ENCODE results near the gene CCNA2. TPM values are rescaled to one million over a fixed set of nuclear protein-coding genes. Genes with fewer than 3 reads are reported as not detected.
A peak's percentile ranks its signal among the peaks of the same experiment; 100 is the strongest.

The CCNA2 gene
- polyA plus RNA-seq, 1 donor = 13.8 TPM

DNA sequence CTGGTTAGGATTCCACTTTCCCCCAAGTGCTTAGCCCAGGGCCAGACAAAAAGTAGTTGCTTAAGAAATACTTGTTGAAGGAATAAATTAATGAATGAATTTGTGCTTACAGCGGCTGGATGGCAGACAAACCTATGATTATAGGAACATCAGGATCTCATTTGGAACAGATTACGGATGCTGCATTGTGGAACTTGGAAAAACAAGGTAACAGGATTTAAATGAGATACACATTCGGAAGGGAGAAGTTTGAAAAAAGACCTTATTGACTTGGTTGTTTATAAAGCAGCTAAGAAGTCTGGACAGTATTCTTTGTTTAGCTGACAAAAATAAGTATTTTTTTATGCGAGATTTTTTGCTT lies 22.0 kb downstream of the CCNA2 start:
- DNase-seq (ENCODE audit: low read depth) = no peak

DNA sequence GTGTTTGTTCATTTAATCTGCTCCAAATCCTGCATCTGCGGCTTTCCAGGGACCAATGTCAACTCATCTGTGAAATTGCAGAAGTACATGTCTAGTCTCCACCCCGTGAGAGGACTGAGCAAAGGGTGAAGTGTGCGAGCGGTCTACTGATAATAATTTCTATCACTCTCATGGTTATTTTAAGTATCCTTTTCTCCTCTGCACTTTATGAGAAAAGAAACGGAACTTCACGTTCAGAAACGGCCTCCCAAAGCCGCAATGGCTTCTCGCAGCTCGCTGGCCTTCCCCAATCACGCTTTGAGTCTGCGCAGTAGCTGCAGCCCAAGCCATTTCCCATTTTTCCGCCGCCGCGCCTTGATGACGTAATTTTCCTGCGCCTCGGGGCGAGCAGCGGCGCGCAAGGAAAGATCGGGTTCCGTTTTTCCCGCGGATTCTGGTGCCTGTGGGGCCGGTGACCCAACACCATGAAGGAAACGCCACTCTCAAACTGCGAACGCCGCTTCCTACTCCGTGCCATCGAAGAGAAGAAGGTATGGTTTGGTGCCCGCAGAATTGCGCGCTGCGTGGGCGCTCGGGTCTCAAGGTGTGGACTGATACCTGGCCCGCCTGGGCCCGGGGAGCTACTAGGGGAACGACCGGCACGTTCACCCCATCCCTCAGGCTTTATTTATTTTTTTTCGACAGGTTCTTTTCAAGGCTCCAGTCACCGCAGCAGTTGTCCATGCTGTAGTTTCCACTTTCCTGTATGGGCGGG lies 22.5 kb downstream of the CCNA2 start, which contains the start of gene EXOSC9:
Gene EXOSC9, plus strand, starts transcription at position 363 of the 754 bp plus-strand sequence. Its CDS starts 102 bp downstream, at position 465.
- DNase-seq (ENCODE audit: low read depth) = peak; percentile 91

DNA sequence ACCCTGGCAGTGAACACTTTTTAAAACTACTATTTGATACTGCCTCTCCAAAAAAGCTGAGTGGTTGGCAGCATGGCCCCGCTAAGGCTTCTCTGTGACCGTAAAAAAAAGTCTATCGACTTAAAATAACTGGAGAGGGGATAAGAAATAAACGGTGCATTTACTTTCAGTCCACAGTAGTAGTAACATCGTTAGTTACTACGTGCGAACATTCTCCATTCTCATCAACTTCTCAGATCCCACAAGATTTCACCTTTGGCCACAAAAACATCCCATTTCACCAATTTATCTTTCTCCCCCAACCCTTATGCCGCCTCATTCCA lies 23.1 kb downstream of the CCNA2 start:
- DNase-seq (ENCODE audit: low read depth) = no peak

DNA sequence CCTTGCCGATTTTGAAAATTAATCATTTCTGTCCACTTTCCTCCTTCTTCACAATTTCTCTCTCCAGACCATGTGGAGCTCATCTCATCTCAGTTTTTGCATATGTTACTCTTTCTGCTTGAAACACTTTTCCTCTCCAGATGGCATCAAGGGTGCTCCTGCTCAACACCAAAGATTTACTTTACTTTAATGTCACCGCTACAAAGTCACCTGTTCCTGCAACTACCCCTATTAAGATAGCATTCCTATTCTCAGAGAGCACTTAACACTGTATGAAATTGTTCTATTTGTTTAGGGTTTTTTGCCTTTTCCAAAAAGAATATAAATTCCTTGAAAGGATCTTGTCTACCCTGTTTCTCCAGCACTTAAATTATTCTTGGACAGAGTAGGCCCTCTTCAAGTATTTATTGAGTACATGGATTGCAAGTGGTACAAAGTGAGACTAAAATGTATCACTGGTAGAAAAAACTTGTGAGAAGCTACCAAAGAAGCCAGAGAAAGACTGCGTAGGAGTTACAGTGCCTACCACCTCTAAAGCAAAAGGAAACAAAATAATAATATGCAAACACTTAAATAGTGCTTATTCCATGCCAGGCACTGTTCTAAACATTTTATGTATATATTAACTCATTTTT lies 23.7 kb downstream of the CCNA2 start:
- DNase-seq (ENCODE audit: low read depth) = no peak

DNA sequence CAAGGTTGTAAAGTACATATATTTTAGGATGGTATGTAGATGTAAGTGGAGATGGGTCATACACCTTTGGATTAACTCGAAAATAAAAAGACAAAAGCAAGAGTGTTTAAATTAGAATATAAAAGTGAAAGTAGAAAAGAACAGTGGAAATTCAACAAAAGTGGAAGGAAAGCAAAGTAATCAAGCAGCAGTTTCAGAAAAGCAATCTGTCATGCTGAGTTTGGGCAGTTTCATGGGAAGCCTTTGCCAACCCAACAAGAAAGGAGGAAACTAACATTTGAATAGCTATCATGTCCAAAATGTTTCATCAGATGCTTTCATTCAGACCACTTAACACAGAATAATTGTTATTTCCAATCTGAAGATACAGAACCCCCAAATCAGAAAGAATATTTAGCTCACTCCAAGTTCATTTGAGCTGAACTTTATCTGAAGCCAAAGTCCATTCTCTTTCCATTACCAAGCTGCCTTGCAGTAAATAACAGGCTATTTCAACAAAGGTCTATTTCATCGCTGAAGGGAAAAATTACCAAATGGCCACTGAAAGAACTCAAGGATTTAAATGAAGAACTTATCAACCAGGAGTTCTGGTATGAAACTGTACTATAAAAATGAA lies 24.4 kb downstream of the CCNA2 start:
- DNase-seq (ENCODE audit: low read depth) = no peak

DNA sequence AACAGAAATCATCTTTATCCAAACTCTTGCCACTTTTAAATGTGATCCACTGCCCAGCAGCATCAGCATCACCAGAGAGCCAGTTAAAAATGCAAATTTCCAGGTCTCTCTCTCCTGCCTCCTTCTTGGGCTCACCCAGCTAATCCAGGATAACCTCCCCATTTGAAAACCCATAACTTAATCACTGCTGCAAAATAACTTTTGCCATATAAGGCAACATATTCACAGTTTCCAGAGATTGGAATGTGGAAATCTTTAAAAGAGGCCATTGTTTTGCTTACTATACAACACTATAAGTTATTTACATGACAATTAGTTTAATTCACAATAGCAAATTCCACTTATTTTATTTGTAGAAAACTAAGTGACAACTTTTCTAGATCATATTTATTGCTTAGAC lies 27.4 kb downstream of the CCNA2 start:
- no peak for DNase-seq (ENCODE audit: low read depth)

DNA sequence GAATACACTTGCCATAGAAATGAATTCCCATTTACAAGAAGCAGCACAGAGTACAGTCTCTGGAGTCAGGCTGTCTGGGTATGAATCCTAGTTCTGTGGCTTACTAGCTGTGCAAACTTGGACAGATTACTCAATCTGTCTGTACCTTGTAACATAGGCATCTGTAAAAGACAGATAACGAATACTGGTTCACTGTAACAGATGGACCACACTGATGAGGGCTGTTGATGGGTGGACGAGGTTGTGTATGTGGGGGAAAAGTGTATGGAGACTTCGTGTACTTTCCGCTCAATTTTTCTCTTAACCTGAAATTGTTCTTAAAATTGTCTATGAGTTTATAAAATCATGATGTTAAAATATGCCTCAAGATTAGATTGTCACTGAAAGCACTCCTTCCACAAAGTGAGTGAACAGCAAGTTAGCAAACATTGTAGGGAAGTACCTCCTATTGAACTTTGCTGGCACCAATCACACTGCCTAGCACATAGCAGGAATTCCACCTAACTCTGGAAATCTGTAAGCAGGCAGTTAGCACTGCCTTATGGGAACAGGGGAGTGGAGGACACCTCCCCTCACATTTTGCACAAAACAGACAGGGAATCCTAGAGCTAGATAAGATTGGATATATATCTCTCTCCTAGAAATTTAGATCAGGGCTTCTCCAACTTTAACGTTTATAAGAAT lies 29.0 kb downstream of the CCNA2 start:
- DNase-seq (ENCODE audit: low read depth) = no peak

DNA sequence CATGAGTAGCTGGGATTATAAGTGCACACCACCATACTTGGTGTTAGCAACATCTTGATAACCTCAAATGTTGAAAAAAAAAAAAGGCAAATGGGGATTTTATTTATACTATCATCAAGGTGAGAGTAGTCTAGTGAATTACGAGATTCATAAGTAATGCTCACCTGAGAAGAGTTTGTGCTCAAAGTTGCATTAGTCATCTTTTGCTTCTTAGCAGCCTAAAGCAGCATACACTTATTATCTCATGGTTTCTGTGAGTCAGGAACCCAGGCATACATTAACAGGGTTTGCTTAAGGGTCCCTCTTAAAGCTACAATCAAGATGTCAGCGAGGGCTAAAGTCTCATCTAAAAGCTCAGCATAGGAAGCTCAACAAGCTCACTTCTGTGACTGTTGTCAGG lies 30.7 kb downstream of the CCNA2 start:
- no peak for DNase-seq (ENCODE audit: low read depth)

DNA sequence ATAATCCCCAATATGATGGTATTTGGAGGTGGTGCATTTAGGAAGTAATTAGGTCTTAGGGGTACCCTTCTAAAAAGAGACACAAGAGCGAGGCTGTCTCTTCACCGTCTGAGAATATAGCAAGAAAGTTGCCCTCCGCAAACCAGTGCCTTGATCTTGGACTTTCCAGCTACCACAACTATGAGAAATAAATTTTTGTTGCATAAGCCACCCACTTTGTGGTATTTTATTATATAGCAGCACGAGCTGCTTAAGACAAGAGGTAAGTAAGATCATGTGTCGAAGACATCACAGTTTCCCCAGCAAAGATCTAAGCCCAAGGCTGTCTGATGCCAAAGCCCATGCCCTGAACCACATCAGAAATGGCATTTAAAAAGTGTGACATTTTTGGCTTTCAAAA lies 32.2 kb downstream of the CCNA2 start:
- no peak for DNase-seq (ENCODE audit: low read depth)

DNA sequence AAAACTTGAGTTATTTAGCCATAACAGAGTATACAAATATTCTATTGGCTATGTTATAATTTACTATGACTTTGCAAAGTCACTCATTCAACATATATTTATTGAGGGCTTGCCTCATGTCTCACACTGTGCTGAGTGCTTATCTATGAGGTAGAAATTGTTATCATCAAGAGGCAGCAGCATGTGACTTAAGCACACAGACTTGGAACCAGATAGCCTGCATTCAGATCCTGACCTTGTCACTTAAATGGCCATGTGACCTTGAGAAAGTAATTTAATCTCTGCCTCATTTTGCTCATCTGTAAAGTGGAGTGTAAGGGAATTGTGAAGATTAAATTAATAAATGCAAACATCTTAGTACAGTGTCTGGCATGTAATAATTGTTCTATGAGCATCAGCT lies 32.7 kb downstream of the CCNA2 start:
- DNase-seq (ENCODE audit: low read depth) = no peak

DNA sequence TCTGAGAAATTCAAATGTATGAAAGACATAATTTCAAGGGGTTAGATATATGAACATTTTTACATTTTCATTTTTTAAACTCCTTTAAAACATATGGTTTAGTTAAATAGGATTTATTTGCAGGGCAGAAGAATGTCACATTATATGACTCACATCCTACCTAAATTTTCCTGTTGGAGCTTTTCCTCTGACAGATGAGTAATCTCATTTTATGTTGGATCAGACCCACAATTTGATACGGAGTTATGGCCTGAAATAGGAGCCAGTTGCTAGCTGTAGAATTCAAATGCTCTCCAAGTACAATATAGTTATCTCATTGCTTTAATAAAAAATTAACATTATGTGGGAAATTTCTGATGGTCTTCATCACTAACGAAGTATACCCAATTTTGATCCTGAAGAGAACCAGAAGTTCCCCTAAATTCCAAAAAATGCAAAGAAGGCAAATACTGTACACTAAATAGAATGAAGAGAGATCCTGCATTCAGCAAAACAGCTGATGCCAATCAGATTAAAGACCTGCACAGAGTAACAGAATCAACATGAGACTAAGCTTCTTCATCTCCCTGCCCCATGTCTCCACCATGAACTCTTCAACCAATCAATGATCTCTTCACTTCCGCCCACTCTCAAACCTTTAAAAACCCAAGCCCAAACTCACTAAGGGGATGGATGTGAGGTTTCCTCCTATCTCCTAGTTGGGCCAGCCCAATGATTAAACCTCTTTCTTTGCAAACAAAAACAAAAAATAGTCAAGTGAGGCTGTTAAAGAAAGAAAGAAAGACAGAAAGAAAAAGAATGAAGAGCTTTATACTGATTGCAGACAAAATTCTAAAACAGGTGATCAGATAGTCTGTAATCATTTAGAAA lies 33.5 kb downstream of the CCNA2 start:
- no peak for DNase-seq (ENCODE audit: low read depth)

DNA sequence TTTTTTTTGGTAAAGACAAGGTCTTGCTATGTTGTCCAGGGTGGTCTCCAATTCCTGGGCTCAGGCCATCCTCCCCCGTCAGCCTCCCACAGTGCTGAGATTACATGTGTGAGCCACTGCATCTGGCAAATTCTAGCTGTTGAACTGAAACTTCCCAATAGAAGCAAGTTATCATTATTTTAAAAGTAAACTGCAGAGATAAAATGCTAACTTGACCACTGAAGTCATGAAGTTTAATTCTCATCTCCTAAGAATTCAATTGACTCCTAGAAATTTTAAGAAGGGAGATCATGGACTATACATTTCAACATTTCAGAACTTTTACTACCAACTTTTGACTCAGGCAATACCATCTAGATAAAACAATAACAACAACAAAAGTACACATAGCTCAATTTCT lies 34.2 kb downstream of the CCNA2 start:
- no peak for DNase-seq (ENCODE audit: low read depth)

DNA sequence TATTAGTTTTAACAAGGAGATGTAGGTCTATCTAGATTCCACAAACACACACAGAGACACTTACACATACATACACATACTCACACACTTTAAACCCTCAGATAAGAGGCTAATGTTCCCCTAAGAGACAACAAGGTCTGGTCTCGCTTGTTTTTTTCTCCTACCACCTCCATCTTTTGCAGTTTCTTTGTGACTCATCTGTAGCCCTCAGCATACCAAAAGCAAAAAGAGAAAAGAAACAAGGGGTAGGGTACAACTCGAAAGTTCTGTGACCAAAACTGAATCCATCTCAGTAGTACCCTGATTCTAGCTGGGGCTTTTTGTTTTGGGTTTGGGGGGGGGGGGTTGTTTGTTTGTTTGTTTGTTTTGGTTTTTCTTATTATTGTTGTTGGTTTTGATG lies 34.8 kb downstream of the CCNA2 start:
- DNase-seq (ENCODE audit: low read depth) = no peak

DNA sequence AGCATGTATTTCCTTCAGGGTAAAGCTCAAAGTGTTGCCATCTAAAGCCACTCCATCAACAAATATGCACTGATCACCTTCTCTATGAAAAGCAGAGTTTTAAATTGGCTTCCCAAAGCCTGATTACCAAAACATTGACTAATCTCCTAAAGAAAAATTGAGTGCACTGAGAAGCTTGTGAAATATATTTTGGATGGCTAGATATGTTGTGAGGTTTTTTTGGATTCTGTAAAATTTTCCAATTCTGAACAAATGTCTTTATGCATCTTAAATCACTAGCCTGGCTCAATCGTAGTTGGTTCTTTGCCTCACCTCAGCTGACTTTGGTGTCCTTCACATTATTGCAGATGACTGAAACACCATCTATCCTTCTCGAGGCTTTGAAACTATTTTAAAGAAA lies 37.5 kb downstream of the CCNA2 start:
- DNase-seq (ENCODE audit: low read depth) = no peak

DNA sequence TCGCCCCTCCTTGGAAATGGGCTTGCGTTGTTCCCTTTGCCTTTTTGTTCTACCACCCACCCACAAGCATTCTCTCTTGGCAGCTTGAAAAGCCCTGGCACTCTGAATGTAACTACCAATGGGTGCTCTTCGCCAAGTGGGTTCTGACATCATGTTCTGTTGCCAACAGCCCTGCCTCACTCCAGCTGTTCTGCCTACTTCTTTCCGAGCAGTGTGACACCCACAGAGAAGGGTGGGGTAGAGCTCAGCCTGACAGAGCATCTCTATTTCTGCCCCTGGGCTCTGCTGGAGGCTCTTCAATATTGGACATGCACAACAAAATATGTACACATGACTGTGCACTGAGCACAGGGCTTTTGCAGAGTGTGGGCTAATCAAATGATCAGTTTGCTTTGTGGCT lies 38.2 kb downstream of the CCNA2 start:
- no peak for DNase-seq (ENCODE audit: low read depth)

DNA sequence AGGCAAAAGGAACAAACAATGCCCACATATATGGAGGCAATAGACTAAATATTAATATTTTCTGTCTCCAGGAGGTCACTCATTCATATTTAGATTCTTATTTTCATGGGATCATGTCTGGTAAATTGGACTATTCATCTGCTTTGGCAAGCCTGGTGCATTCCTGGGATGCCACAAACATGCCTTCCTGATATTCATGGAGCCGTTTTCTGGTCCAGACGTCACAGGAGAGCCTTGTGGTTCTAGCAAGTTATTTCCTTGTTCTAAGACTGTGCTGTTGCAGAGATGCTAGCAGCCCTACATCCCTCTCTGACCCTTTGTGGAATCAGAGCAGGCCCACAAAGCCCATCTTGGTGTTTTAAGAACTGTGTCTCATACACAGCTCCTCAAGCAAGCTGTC lies 38.7 kb downstream of the CCNA2 start:
- no peak for DNase-seq (ENCODE audit: low read depth)

DNA sequence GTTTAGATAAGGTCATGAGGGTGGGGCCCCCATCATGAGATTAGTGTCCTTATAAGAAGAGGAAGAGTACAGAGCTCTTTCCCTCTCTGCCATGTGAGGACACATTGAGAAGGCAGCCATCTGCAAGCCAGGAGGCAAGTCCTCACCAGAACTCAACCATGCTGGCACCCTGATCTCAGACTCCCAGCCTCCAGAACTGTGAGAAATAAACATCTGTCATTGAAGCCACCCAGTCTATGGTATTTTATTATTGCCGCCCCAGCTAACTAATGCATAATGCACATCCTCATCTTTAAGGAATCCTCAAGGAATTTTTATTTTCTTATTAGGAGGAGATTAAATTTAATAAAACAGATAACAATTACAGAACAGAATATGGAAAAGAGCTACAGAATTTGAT lies 39.3 kb downstream of the CCNA2 start:
- no peak for DNase-seq (ENCODE audit: low read depth)

DNA sequence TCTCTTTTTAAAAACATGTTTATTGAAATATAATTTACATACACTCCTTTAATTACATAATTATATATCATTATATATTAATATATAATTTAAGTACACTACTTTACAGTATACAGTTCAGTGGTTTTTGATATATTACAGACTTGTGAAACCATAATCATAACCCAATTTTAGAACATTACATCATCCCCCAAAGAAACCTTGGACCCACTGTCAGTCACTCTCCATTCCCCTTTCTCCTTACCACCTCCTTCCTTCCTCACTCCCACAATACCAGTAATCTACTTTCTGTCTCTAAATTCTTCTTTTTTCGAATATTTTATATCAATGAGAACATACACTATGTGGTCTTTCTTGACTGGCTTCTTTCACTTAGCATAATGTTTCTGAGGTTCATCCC lies 40.5 kb downstream of the CCNA2 start:
- no peak for DNase-seq (ENCODE audit: low read depth)

DNA sequence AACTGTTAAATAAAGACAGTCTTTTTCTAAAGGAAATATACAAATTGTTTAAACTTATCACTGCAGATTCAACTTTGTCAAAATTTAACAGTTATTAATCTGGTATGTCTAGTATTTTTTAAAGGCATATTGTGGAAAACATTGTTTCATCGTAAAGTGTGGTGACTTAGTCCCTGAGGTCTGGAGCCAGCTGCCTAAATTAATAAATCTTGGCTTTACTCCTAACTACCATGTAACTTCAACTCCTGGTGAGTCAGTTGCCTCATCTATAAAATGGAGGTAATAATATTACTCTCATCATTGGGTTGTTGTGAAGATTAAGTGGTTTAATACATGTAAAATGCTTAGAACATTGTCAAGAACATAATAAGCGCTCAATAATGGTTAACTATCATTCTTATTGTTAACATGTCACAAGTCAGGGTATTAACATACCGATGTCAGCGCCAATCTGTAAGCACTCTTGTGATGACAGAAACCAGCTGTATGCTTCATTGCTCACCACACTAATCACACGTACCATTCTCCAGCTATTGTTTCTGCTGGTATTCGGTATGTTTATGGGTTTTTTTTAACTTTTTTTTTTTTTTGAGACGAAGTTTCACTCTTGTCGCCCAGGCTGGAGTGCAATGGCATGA lies 44.6 kb downstream of the CCNA2 start:
- DNase-seq (ENCODE audit: low read depth) = no peak

DNA sequence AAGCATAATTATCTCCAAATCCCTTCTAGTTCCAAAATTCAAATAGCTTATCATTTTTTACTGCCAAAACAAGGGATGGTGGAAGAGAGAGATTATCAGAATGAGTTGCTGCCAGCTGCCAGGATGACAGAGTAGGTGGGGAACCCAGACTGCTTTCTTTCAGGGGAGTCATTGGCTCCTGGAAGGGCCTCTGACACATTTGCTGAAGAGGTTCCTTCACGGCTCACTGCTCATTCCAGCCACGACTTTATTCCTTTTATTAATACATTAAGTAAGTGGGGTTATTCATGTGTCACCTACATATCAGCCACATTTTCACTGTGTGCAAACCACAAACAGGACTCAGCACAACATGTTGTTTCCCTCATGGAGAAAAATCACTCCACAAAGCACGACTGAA lies 46.1 kb downstream of the CCNA2 start:
- DNase-seq (ENCODE audit: low read depth) = no peak

Measured in forelimb muscle (tissue), 1 donor.